ENCODE measurements around the gene CCDC136.

CCDC136 gene

DNA sequence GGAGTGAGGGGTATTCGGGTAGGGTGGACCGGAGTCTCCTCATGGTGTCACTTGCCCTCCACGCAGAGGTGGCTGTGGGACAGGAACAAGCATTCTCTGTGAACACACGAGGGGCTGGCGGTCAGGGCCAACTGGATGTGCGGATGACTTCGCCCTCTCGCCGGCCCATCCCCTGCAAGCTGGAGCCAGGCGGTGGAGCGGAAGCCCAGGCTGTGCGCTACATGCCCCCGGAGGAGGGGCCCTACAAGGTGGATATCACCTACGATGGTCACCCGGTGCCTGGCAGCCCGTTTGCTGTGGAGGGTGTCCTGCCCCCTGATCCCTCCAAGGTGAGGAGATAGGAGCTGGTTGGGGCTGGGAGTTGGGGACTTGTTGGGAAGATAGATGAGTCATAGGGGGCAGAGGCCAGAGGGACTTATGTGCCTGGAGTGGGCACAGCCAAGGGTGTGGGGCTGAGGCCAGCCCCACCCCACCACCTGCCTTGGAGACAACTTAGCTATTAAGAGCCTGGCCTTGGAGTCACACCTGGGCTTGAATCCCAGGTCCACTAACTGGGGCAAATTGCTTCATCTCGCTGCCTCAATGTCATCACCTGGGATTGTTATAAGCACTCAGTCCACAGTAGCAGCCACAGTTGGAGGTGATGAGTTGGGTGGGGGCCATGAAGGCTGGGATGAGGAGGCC lies 52.3 kb downstream of the CCDC136 start:
- no peak for DNase-seq

DNA sequence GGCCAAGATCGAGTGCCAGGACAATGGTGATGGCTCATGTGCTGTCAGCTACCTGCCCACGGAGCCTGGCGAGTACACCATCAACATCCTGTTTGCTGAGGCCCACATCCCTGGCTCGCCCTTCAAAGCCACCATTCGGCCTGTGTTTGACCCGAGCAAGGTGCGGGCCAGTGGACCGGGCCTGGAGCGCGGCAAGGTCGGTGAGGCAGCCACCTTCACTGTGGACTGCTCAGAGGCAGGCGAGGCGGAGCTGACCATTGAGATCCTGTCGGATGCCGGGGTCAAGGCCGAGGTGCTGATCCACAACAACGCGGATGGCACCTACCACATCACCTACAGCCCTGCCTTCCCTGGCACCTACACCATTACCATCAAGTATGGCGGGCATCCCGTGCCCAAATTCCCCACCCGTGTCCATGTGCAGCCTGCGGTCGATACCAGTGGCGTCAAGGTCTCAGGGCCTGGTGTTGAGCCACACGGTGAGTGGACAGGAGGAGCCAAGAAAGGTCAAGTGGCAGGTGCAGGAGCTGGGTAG lies 53.1 kb downstream of the CCDC136 start:
- DNase-seq, result no peak

- no peak for DNase-seq
Measured at GRCh38 chr7:128845475-128845874, 53.7 kb downstream of the CCDC136 start.

DNA sequence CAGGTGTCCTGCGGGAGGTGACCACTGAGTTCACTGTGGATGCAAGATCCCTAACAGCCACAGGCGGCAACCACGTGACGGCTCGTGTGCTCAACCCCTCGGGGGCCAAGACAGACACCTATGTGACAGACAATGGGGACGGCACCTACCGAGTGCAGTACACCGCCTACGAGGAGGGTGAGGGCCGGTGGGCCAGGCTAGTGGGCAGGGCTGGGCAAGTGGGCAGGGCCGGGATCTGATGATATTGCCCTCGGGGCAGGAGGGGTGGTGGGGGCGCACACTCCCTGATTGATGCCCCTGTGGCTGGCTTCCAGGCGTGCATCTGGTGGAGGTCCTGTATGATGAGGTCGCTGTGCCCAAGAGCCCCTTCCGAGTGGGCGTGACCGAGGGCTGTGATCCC lies 54.2 kb downstream of the CCDC136 start:
- no peak for DNase-seq

- DNase-seq, result no peak
Measured at GRCh38 chr7:128846781-128847444, 55.1 kb downstream of the CCDC136 start.

GRCh38 chr7:128847721-128848211 lies 56.0 kb downstream of the CCDC136 start:
- no peak for DNase-seq

- DNase-seq, result no peak
Measured at GRCh38 chr7:128848289-128849155, 56.8 kb downstream of the CCDC136 start.

DNA sequence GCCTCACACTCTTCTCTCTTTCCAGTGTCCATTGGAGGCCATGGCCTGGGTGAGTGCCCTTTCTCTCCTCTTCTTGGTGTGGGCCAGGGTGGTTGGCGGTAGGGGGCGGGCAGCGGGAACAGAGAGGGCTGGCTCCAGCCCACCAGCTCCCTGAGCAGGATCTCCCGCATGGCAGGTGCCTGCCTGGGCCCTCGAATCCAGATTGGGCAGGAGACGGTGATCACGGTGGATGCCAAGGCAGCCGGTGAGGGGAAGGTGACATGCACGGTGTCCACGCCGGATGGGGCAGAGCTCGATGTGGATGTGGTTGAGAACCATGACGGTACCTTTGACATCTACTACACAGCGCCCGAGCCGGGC lies 57.4 kb downstream of the CCDC136 start:
- DNase-seq, result no peak

DNA sequence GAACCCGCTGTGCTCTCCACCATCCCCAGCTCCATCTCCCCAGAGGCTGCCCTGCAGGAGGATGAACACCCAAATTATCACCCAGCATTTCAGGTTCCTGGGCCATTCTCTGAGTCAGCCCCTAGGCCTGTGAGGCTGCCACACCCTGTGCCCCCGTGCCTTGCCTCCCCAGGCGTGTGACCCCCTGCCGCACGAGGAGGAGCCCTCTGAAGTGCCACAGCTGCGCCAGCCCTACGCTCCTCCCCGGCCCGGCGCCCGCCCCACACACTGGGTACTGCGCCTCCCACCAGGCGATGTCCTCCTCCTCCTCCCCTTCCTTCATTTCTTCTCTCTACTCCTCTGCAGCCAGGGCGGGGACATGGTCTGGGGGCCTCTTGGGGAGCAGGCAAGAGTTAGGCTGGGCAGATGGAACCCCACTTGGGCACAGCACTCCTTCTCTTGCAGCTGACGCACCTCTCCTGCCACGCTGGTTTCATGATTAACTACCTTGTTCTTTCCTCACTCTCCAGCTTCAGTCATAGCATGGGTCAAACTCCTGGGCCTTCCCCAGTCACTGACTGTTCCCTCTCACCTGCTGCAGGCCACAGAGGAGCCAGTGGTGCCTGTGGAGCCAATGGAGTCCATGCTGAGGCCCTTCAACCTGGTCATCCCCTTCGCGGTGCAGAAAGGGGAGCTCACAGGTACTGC lies 58.2 kb downstream of the CCDC136 start:
- DNase-seq, result no peak

DNA sequence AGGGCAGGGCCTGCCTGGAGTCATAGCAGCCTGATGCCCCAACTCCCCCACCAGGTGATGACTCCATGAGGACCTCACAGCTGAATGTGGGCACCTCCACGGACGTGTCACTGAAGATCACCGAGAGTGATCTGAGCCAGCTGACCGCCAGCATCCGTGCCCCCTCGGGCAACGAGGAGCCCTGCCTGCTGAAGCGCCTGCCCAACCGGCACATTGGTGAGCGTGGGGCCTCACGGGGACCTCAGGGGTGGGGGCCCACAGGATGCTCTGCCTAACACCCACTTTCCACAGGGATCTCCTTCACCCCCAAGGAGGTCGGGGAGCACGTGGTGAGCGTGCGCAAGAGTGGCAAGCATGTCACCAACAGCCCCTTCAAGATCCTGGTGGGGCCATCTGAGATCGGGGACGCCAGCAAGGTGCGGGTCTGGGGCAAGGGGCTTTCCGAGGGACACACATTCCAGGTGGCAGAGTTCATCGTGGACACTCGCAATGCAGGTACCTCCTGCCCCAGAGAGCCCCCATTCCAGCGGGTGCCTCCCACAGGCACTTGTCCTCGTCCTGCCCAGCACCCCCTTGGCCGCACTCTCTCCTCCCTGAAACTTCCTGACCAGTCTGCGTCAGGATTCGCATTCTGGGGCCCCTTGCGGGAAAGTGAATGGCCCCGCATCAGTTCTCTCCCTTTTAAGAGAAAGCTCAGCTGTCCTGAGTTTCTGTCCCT lies 60.9 kb downstream of the CCDC136 start:
- DNase-seq, result no peak

DNA sequence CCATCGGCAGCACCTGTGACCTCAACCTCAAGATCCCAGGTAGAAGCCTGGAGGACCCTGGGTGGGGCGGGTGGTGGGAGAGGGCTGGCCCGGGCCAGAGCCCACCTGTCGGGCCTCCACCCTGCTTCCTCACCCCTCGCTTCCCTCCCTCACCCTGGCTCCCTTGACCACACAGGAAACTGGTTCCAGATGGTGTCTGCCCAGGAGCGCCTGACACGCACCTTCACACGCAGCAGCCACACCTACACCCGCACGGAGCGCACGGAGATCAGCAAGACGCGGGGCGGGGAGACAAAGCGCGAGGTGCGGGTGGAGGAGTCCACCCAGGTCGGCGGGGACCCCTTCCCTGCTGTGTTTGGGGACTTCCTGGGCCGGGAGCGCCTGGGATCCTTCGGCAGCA lies 62.0 kb downstream of the CCDC136 start:
- DNase-seq, result no peak

GRCh38 chr7:128854396-128854795 lies 62.6 kb downstream of the CCDC136 start:
- DNase-seq, result no peak

GRCh38 chr7:128855559-128855958 lies 63.8 kb downstream of the CCDC136 start:
- DNase-seq, result no peak

DNA sequence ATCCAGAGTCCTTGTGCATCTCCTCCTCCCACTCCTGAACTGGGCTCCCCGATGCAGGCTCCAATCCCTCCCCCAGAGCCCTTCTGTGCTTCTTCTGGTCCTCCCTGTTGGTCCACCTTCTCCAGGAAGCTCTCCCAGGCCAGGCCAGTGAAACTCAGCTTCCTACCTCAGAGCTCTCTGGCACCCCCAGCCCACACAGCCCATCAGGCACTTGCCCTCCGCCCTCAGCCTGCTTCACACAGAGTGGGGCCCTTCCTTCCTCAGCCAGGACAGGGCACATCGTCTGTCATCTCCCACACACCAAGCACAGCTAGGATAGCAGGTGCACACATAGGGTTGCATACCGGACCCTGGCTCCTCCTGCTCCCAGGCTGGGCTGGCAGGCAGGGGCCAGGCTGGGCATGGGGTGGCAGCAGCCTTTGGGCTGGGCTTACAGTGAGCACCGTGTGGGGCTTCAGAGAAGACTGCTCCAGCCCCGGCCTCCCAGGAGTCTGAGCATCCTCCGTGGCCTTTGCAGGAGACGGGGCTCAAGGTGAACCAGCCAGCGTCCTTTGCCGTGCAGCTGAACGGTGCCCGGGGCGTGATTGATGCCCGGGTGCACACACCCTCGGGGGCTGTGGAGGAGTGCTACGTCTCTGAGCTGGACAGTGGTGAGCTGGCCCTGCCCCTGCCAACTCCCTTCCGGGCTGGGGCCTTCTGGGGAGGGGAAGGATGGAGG lies 64.4 kb downstream of the CCDC136 start:
- DNase-seq, result no peak

DNA sequence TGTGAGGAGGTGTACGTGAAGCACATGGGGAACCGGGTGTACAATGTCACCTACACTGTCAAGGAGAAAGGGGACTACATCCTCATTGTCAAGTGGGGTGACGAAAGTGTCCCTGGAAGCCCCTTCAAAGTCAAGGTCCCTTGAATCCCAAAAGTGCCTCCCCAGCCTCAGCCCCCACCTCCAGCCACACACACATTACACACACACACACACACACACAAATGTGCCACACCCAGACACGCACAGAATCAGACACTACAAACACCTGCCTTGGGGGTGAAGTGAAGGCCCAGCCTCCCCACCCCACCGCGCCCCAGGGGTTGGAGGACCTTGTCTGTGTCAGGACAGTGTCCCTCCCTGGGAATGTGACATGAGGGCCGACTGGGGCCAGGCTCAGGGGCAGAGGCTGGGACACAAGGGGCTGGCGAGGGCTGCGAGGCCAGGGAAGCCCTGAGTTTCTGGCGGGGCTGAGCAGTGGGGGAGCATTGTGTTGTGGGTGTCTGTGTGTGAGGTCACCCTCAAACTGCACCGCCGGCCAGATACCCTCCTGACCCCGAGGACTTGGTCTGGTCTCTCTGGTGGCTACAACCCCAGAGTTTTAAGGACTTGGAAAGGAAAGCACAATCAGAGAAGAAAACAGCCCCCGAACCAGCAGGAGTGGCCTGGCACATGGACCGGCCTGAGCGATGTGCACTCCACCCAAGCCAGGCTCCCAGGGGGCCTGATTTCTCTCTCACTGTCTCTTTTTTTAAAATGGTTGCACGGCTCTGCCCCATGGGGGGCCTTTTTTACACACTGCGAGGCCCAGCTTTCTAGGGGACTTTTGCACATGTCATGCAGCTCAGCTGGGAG lies 66.8 kb downstream of the CCDC136 start:
- no peak for DNase-seq

DNA sequence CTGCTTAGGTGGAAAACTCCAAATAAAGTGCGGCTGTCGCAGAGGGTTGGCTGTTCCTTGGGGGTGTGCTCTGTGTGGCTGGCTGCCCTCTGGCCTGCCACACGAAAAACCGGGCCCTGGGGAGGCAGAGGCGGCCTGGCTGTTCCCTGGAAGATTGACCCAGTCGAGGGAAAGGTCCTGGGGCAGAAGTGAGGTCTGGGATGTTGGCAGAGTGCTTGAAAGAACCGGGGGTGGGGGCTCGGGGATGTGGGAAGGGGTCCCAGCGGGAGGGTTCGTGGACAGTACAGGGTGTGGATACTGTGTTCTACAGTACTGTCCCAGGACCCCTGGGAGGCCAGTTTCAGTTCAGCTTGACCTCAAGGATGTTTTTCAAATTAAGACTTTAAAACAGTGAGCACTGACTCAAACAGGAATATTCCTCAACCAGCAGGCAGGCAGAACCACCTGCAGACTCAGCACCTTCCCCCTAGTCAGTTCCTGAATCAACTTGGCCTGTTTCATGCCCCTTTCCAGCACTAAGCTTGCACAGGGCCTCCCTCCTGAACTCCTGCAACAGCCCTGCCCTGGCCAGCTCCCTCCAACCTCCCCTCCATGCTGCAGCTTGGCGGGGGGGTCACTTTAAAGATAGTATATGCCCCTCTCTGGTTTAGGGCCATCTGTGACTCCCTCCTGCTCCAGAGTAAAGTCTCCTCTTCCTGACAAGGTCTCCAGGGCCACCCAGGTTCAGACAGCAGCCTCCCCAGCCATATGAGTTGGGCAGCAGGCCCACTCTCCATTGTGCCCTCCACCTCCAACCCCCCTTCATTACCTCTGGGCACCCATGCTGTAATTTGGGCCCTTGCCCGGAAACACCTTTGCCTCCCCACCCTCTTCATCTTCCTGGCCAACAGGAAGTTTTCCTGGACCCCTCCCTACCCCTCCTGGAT lies 67.7 kb downstream of the CCDC136 start:
- DNase-seq, result no peak

GRCh38 chr7:128860158-128861073 lies 68.6 kb downstream of the CCDC136 start:
- DNase-seq, result no peak
